ENCODE data around the gene IL31RA. TPM values are rescaled to one million over a fixed set of nuclear protein-coding genes. Genes with fewer than 3 reads are reported as not detected.

Gene IL31RA
- total RNA-seq, 1 donor, result 1.8 TPM

- Histone ChIP-seq H3K27me3 (ENCODE audit: insufficient read depth, low read length) (peaks cover 7% of the 10 kb centered on the region), H3K4me3 (ENCODE audit: low read length) (no peak overlapping the region), H3K4me1 (ENCODE audit: insufficient read depth, low read length) (peaks cover 57% of the 10 kb centered on the region), H3K9me3 (ENCODE audit: low read depth, low read length) (no peaks in the 10 kb centered on the region)
Observed at GRCh38 chr5:55852503-55852902, 1.3 kb downstream of the IL31RA start.

GRCh38 chr5:55853041-55853670 lies 2.0 kb downstream of the IL31RA start:
- Histone ChIP-seq H3K9me3 (ENCODE audit: low read depth, low read length) (no peaks in the 10 kb centered on the region), H3K4me3 (ENCODE audit: low read length) (no peak overlapping the region), H3K4me1 (ENCODE audit: insufficient read depth, low read length) (peaks cover 60% of the 10 kb centered on the region), H3K27me3 (ENCODE audit: insufficient read depth, low read length) (peaks cover 7% of the 10 kb centered on the region)

GRCh38 chr5:55853818-55854217 lies 2.7 kb downstream of the IL31RA start:
- Histone ChIP-seq H3K4me1 (ENCODE audit: insufficient read depth, low read length) (peaks cover 62% of the 10 kb centered on the region), H3K27me3 (ENCODE audit: insufficient read depth, low read length) (peaks cover 7% of the 10 kb centered on the region), H3K4me3 (ENCODE audit: low read length) (no peak overlapping the region), H3K9me3 (ENCODE audit: low read depth, low read length) (no peaks in the 10 kb centered on the region)

- H3K27me3 ChIP-seq (ENCODE audit: insufficient read depth, low read length), result peaks cover 3% of the 10 kb centered on the region
- H3K9me3 ChIP-seq (ENCODE audit: low read depth, low read length), result no peaks in the 10 kb centered on the region
- peaks cover 76% of the 10 kb centered on the region for H3K4me1 ChIP-seq (ENCODE audit: insufficient read depth, low read length)
- no peak overlapping the region for H3K4me3 ChIP-seq (ENCODE audit: low read length)
Observed at GRCh38 chr5:55855509-55855908, 4.4 kb downstream of the IL31RA start.

GRCh38 chr5:55856516-55857246 lies 5.5 kb downstream of the IL31RA start:
- H3K27me3 ChIP-seq (ENCODE audit: insufficient read depth, low read length), result peaks cover 3% of the 10 kb centered on the region
- H3K4me3 ChIP-seq (ENCODE audit: low read length), result no peak overlapping the region
- H3K9me3 ChIP-seq (ENCODE audit: low read depth, low read length), result no peaks in the 10 kb centered on the region
- H3K4me1 ChIP-seq (ENCODE audit: insufficient read depth, low read length), result peaks cover 64% of the 10 kb centered on the region

GRCh38 chr5:55857247-55857640 lies 6.1 kb downstream of the IL31RA start:
- Histone ChIP-seq H3K4me3 (ENCODE audit: low read length) (no peak overlapping the region), H3K9me3 (ENCODE audit: low read depth, low read length) (no peaks in the 10 kb centered on the region), H3K4me1 (ENCODE audit: insufficient read depth, low read length) (peaks cover 62% of the 10 kb centered on the region), H3K27me3 (ENCODE audit: insufficient read depth, low read length) (peaks cover 3% of the 10 kb centered on the region)

GRCh38 chr5:55858104-55858503 lies 6.9 kb downstream of the IL31RA start:
- Histone ChIP-seq H3K4me3 (ENCODE audit: low read length) (no peak overlapping the region), H3K27me3 (ENCODE audit: insufficient read depth, low read length) (peaks cover 3% of the 10 kb centered on the region), H3K4me1 (ENCODE audit: insufficient read depth, low read length) (peaks cover 55% of the 10 kb centered on the region), H3K9me3 (ENCODE audit: low read depth, low read length) (no peaks in the 10 kb centered on the region)

GRCh38 chr5:55860288-55860687 lies 9.1 kb downstream of the IL31RA start:
- Histone ChIP-seq H3K9me3 (ENCODE audit: low read depth, low read length) (no peaks in the 10 kb centered on the region), H3K4me1 (ENCODE audit: insufficient read depth, low read length) (peaks cover 50% of the 10 kb centered on the region), H3K4me3 (ENCODE audit: low read length) (no peak overlapping the region), H3K27me3 (ENCODE audit: insufficient read depth, low read length) (peaks cover 3% of the 10 kb centered on the region)

- H3K9me3 ChIP-seq (ENCODE audit: low read depth, low read length), result no peaks in the 10 kb centered on the region
- no peak overlapping the region for H3K4me3 ChIP-seq (ENCODE audit: low read length)
- peaks cover 50% of the 10 kb centered on the region for H3K4me1 ChIP-seq (ENCODE audit: insufficient read depth, low read length)
- H3K27me3 ChIP-seq (ENCODE audit: insufficient read depth, low read length), result peaks cover 3% of the 10 kb centered on the region
Observed at GRCh38 chr5:55860709-55861108, 9.6 kb downstream of the IL31RA start.

GRCh38 chr5:55864606-55865541 lies 13.7 kb downstream of the IL31RA start:
- Histone ChIP-seq H3K4me1 (ENCODE audit: insufficient read depth, low read length) (peaks cover 22% of the 10 kb centered on the region), H3K27me3 (ENCODE audit: insufficient read depth, low read length) (no peaks in the 10 kb centered on the region), H3K9me3 (ENCODE audit: low read depth, low read length) (no peaks in the 10 kb centered on the region), H3K4me3 (ENCODE audit: low read length) (no peak overlapping the region)

- Histone ChIP-seq H3K27me3 (ENCODE audit: insufficient read depth, low read length) (no peaks in the 10 kb centered on the region), H3K4me1 (ENCODE audit: insufficient read depth, low read length) (peaks cover 18% of the 10 kb centered on the region), H3K4me3 (ENCODE audit: low read length) (no peak overlapping the region), H3K9me3 (ENCODE audit: low read depth, low read length) (no peaks in the 10 kb centered on the region)
Observed at GRCh38 chr5:55865831-55866230, 14.7 kb downstream of the IL31RA start.

GRCh38 chr5:55866485-55866884 lies 15.3 kb downstream of the IL31RA start:
- H3K27me3 ChIP-seq (ENCODE audit: insufficient read depth, low read length), result no peaks in the 10 kb centered on the region
- peaks cover 18% of the 10 kb centered on the region for H3K4me1 ChIP-seq (ENCODE audit: insufficient read depth, low read length)
- H3K9me3 ChIP-seq (ENCODE audit: low read depth, low read length), result no peaks in the 10 kb centered on the region
- H3K4me3 ChIP-seq (ENCODE audit: low read length), result no peak overlapping the region

GRCh38 chr5:55866934-55867333 lies 15.8 kb downstream of the IL31RA start:
- Histone ChIP-seq H3K4me3 (ENCODE audit: low read length) (no peak overlapping the region), H3K9me3 (ENCODE audit: low read depth, low read length) (no peaks in the 10 kb centered on the region), H3K27me3 (ENCODE audit: insufficient read depth, low read length) (no peaks in the 10 kb centered on the region), H3K4me1 (ENCODE audit: insufficient read depth, low read length) (peaks cover 18% of the 10 kb centered on the region)

GRCh38 chr5:55868846-55869245 lies 17.7 kb downstream of the IL31RA start:
- H3K27me3 ChIP-seq (ENCODE audit: insufficient read depth, low read length), result no peaks in the 10 kb centered on the region
- peaks cover 18% of the 10 kb centered on the region for H3K4me1 ChIP-seq (ENCODE audit: insufficient read depth, low read length)
- no peaks in the 10 kb centered on the region for H3K9me3 ChIP-seq (ENCODE audit: low read depth, low read length)
- H3K4me3 ChIP-seq (ENCODE audit: low read length), result no peak overlapping the region

- H3K4me3 ChIP-seq (ENCODE audit: low read length), result no peak overlapping the region
- no peaks in the 10 kb centered on the region for H3K27me3 ChIP-seq (ENCODE audit: insufficient read depth, low read length)
- H3K9me3 ChIP-seq (ENCODE audit: low read depth, low read length), result no peaks in the 10 kb centered on the region
- H3K4me1 ChIP-seq (ENCODE audit: insufficient read depth, low read length), result peaks cover 12% of the 10 kb centered on the region
Observed at GRCh38 chr5:55869847-55870246, 18.7 kb downstream of the IL31RA start.
